ENCODE data around the gene TNP1. TPM values are rescaled to one million over a fixed set of nuclear protein-coding genes. Genes with fewer than 3 reads are reported as not detected.
A peak's percentile ranks its signal among the peaks of the same experiment; 100 is the strongest.

TNP1 gene
- polyA plus RNA-seq (2013, experiment 1 of 2; ENCODE audit: insufficient read length): not detected
- polyA plus RNA-seq (2013, experiment 2 of 2; ENCODE audit: insufficient read length): not detected

- DNase-seq: no peak
Measured at GRCh38 chr2:216859944-216860343, at the start of gene TNP1. Gene TNP1 (minus strand): TSS chr2:216860064. CDS start chr2:216860034, 30 bp downstream.

- peak; percentile 13 for DNase-seq
Measured at GRCh38 chr2:216908300-216908699, 48.4 kb upstream of the TNP1 start.

- DNase-seq: no peak
Measured at GRCh38 chr2:216905649-216906329, 45.9 kb upstream of the TNP1 start.

GRCh38 chr2:216904974-216905373 lies 45.1 kb upstream of the TNP1 start:
- no peak for DNase-seq

GRCh38 chr2:216904554-216904953 lies 44.7 kb upstream of the TNP1 start:
- no peak for DNase-seq

GRCh38 chr2:216903470-216903869 lies 43.6 kb upstream of the TNP1 start:
- DNase-seq: no peak

GRCh38 chr2:216901273-216901672 lies 41.4 kb upstream of the TNP1 start:
- DNase-seq: no peak

- DNase-seq: no peak
Measured at GRCh38 chr2:216900406-216900805, 40.5 kb upstream of the TNP1 start.

GRCh38 chr2:216897561-216898203 lies 37.8 kb upstream of the TNP1 start:
- DNase-seq: no peak

- no peak for DNase-seq
Measured at GRCh38 chr2:216890138-216890537, 30.3 kb upstream of the TNP1 start.

- DNase-seq: no peak
Measured at GRCh38 chr2:216888887-216889622, 29.2 kb upstream of the TNP1 start.

- no peak for DNase-seq
Measured at GRCh38 chr2:216888081-216888480, 28.2 kb upstream of the TNP1 start.

GRCh38 chr2:216887138-216887537 lies 27.3 kb upstream of the TNP1 start:
- no peak for DNase-seq

GRCh38 chr2:216885117-216885553 lies 25.3 kb upstream of the TNP1 start:
- DNase-seq: no peak

- DNase-seq: no peak
Measured at GRCh38 chr2:216884347-216884746, 24.5 kb upstream of the TNP1 start.

GRCh38 chr2:216882876-216883275 lies 23.0 kb upstream of the TNP1 start:
- no peak for DNase-seq

- DNase-seq: no peak
Measured at GRCh38 chr2:216881411-216881810, 21.5 kb upstream of the TNP1 start.

- peak; percentile 27 for DNase-seq
Measured at GRCh38 chr2:216880509-216881184, 20.8 kb upstream of the TNP1 start.

- no peak for DNase-seq
Measured at GRCh38 chr2:216879727-216880508, 20.1 kb upstream of the TNP1 start.

- no peak for DNase-seq
Measured at GRCh38 chr2:216878072-216878471, 18.2 kb upstream of the TNP1 start.

GRCh38 chr2:216877085-216877484 lies 17.2 kb upstream of the TNP1 start:
- no peak for DNase-seq

GRCh38 chr2:216875862-216876261 lies 16.0 kb upstream of the TNP1 start:
- DNase-seq: no peak
